ENCODE data around the gene TMC4.
A peak's percentile ranks its signal among the peaks of the same experiment; 100 is the strongest.

The TMC4 gene

DNA sequence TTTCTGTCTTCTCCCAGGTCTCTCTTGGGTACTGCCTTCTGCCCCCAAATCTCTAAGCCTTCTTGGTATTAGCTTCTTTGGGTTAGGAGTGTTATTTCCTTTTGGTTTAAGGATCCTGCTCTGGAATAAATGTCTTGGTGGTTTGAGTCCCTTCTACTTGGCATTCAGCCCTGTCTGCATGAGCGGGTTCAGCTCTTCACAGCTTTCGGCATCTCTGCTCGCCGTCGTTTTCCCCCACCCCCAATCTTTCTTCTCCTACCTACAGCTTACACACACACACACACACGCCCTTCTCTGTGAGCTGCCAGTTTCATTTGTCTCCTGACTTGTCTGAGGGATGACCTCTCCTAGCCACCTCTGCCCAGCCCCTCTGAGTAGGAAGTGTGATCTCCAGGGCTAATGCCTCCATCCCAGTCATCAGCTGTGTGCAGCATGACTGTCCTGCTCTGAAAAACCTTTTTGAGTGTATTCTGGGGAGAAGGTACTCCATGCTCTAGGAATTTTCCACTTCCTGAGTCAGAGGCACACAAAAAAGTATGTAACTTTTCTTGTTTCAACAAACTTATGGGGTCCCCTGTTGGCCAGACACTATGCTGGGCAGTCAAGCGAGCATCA lies 30.7 kb downstream of the TMC4 start:
- Histone ChIP-seq H3K27ac (peak overlapping the region in 6 of 21 experiments; percentile 16 to 77 (median 70)), H3K4me3 (no peak overlapping the region)

DNA sequence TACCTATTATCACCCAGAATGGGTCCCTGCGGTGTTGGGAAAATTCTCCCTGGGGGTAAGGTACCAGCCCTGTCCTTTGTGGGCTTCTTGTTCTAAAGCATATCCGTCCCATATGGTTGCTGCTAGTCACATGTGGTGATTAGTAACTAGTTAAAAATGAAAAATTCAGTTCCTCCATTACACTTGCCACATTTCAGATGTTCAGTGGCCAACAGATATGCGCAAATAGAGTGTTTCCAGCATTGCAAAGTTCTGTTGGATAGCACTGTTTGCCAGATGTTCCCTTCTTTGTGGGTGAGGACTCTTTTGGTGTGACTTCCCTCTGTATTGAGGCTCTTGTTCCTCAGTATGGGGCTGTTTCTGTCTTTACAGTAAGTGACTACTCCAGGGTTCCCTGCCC lies 31.6 kb downstream of the TMC4 start:
- H3K27ac ChIP-seq = peak overlapping the region in 8 of 21 experiments; percentile 7 to 77 (median 70)
- no peak overlapping the region for H3K4me3 ChIP-seq

DNA sequence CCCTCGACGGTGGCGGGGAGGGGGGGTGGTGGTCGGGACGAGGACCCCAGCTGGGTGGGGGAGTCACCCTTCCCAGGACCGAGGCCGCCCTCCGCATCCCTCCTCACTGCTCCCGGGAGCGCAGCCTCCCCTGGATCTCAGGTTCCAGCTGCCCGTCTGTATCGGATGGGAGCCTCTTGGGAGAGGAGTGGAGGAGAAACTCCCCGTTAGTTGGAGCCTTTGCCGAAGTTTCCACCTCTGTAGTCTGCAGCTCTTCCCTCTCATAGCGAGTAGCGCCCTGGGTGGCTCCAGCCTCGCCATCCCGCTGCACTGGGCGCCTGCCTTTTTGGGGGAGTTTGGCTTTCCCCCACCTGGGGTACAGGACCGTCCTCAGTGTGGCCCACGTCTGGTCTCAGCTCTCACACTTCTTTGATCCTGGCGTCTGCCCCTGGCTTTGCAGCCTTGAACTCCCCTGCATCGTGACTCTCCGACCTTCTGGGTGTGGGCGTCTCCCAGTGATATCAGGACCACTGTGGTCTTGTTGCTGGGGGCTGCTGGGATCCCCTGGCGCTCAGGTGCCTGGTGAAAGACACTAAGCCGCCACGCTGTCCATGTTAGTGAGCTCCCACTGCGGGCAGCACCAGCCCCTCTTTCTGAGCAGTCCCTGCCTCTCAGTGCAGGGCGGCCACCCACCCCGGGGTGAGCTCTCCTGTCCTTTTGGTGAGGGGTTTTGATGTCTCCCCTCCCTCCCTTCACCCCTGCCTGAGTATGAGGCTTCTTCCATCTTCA lies 34.3 kb downstream of the TMC4 start:
- peak overlapping the region in 20 of 21 experiments; percentile 92 to 100 (median 99) for H3K27ac ChIP-seq
- peak overlapping the region; percentile 69 to 100 (median 96) for H3K4me3 ChIP-seq

DNA sequence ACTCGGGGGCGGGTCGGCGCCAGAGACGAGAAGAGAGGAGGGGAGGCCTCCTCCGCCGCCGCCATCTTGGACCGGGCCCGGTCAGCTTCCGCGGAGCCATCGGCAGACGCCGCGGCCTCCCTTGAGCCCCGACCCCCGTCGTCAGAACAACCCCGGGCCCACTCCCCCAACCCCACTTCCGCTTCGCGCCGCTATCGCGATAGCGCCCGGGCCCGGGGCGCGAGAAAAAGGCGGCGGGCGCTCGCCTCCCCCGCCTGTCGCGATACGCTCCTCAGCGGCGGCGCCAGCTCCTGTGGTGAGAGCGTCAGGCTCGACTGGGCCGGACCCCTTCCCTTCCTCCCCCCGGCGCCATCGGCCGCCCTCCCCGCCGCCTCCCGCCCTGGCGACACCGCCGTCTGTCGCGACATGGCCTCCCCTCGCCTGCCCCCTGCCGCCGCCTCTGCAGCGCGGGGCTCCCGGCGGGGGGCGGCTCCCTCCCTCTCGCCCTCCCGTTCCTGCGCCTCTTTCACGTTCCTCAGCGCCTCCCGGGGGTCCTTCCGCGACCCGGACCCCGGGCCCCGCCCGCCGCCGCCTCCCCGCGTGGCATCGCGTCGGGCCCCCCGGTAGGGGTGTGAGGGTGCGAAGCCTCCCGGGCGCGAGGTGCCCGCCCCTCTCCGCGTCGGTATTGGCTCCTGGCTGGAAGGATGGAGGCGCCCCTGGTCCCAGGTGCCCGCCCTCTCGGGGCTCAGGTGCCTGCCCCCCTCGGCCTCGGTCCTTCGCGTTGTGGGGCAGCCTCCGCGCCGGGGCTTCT lies 35.1 kb downstream of the TMC4 start, which contains the start of gene CNOT3:
CNOT3 (plus strand) TSS at position 64 of the 790 bp plus-strand sequence. CDS start 5,217 bp downstream, outside the sequence.
- Histone ChIP-seq H3K27ac (peak within 1 kb of the TSS; percentile 92 to 100 (median 99)), H3K4me3 (peak within 1 kb of the TSS; percentile 69 to 100 (median 96))

DNA sequence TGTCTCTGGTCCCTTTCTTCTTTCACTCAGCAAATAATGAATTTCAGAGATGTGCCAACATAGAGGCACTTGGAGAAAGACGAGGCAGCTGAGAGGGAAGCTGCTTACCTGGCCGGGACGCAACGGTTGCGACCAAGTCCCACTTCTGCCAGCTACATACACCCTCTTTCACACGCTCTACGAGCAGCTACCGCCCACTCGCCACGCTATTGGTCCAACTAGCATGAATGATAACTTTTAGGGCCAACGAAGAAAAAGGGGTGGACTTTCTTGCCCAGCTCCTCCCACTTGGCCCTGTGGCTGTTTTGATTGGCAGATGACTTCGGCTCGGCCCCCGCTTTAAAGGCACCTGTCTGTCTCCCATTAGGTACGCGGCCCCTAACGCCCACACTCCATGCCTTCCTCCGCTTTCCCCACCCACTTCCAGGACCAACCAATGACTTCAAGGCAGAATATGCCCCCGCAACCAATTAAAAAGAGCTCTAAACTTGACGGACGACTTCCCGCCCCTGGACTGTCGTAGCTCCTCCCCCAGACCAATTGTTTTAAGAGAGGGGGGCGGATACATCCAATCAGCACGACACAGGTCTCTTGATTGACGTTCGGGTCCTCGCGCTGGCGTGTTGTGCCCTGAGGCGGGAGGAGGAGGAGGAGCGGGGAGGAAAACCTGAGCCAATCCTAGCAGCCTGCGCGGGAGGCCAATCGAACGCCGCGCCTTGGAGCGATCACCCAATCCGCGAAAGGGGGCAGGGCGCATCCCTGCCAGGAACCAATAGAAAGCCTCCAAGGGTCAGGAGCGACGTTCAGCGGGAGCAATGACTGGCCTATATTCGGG lies 35.9 kb downstream of the TMC4 start:
- Histone ChIP-seq H3K4me3 (peak overlapping the region; percentile 69 to 100 (median 96)), H3K27ac (peak overlapping the region in 20 of 21 experiments; percentile 92 to 100 (median 99))

DNA sequence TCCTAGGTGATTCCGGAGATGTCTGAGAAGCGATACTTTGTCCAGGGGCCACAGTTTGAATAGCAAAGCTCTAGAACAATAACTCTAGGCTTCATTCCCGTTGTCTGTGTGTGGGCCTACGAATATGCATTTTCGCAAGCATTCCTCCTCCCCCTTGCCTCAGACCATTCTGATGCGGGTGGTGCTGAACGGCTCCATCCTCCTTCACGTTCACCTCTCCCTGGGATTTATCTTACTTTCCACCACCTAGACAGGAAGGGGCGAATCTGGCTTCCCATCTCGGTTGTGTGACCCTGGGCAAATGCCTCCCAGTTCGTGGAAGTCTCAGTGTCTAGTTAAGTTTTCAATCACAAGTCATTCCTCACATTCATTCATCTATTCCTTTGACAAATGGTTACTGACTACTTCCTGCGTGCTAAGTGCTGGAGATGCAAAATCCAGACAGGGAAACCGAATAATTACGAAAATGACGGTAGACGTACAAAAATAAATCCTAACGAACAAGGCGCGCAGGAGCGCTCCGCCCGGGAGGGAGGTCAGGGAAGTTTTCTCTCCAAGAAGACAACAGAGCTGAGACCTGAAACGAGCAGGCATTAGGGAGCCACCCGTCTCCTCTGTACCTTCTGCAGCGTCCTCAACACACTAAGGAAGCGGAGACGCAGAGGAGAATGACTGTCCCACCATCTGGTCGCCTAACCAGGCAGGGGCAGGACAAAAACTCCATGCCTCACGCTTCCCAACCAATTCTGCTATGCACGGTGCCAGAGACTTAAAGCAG lies 36.7 kb downstream of the TMC4 start:
- peak overlapping the region in 12 of 21 experiments; percentile 20 to 100 (median 60) for H3K27ac ChIP-seq
- peak overlapping the region; percentile 18 to 45 (median 35) for H3K4me3 ChIP-seq

DNA sequence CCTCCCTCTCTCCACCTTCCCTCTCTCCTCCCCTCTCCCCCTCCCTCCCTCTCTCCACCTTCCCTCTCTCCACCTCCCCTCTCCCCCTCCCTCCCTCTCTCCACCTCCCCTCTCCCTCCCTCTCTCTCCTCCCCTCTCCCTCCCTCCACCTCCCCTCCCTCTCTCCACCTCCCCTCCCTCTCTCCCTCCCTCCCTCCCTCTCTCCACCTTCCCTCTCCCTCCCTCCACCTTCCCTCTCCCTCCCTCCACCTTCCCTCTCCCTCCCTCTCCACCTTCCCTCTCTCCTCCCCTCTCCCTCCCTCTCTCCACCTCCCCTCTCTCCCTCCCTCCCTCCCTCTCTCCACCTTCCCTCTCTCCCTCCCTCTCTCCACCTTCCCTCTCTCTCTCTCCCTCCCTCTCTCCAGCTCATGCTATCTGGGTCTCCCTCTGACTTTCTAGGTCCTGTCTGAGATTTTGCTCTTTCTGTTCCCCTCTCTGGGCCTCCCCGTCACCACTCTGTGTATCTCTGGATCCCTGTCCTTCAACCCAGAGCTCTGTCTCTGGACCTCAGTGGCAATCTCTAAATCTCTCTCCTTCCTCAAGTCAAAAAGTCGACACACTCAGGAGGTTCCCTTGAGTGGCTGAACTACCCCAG lies 38.9 kb downstream of the TMC4 start:
- no peak overlapping the region for H3K4me3 ChIP-seq
- H3K27ac ChIP-seq = peak overlapping the region in 3 of 21 experiments; percentile 14 to 34 (median 31)

DNA sequence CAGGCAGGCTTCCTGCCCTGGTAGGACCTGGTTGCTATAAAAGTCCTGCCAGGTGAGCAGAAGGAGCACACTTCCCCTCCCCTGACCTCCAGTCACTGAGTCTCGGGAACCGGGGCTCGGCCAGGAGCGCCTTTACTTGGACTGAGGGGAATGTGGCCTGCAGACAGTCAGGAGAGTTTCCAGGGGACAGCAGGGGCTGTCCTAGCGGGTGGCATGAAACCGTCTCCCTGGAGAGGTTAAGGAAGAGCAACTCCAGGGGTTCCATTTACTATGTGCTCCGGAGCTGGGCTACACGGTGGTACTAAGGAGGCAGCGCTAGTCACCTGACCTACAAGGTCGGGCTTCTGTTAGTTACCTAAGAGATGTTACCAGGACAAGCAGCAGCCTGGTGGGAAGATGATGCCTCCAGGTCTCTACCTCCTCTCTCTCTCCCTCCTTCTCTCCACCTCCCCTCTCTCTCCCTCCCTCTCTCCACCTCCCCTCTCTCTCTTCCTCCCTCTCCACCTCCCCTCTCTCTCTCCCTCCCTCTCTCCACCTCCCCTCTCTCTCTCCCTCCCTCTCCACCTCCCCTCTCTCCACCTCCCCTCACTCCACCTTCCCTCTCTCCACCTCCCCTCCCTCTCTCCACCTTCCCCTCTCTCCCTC lies 39.5 kb downstream of the TMC4 start:
- Histone ChIP-seq H3K4me3 (no peak overlapping the region), H3K27ac (no peak overlapping the region)

DNA sequence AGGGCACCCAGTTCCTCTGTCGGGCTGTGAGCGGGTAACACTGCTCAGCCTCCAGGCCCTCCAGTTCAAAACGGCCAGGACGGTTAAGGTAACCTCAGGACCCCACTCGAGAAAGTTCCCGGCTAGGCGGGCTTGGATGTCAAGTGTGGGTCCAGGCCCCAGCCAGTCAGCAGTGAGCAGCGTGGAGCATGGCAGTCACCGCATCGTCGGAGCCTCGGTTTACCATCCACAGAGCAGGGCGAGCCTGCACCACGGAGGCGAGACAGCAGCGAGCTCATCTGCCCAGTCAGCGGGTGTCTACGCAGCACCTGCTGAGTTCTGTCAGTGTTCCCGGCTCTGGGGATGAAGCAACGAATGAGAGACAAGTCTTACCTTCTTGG lies 43.4 kb downstream of the TMC4 start:
- Histone ChIP-seq H3K27ac (no peak overlapping the region), H3K4me3 (no peak overlapping the region)

DNA sequence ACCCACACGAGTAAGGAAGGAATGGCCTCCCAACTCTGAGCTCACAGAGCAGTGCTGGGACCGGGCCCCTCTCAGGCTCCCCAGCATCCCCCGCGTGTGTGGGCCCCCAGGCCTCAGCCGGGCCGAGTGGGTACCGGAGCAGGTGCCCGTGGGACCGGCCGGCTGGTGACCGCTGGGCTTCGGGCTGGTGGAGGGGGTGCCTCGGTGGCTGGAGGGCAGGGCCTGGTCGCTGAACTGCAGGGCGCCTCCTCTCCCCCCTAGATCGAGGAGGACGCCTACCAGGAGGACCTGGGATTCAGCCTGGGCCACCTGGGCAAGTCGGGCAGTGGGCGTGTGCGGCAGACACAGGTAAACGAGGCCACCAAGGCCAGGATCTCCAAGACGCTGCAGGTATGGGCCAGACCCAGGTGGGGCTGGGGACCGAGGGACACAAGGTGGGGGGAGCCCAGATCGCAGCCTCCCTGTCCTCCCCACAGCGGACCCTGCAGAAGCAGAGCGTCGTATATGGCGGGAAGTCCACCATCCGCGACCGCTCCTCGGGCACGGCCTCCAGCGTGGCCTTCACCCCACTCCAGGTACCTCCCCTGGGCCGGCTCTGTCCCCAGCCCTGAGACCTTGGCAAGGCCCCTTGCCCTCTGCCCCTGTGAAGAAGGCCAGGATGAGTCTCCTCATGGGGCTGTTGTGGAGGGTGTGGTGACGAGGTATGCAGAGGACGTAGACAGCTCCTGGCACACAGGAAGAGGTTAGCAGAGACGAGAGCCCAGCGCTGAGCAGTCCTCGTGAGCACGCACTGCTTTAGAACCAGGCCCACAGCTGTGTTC lies 44.0 kb downstream of the TMC4 start:
- H3K27ac ChIP-seq = no peak overlapping the region
- H3K4me3 ChIP-seq = no peak overlapping the region

DNA sequence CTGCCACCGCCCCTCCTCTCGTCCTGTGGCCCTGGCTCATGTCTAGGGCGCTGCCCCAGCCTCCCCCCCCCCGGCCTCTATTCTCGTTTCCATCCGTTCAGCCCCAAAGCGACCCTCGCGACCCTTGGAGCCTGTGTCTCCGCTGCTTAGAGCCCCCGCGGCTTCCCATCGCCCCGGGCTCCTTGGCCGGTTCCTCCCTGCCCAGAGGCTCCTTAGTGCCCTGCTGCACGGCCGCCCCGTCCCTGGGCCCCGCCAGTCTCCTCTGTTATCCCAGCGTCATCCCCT lies 44.6 kb downstream of the TMC4 start:
- Histone ChIP-seq H3K27ac (no peak overlapping the region), H3K4me3 (no peak overlapping the region)

DNA sequence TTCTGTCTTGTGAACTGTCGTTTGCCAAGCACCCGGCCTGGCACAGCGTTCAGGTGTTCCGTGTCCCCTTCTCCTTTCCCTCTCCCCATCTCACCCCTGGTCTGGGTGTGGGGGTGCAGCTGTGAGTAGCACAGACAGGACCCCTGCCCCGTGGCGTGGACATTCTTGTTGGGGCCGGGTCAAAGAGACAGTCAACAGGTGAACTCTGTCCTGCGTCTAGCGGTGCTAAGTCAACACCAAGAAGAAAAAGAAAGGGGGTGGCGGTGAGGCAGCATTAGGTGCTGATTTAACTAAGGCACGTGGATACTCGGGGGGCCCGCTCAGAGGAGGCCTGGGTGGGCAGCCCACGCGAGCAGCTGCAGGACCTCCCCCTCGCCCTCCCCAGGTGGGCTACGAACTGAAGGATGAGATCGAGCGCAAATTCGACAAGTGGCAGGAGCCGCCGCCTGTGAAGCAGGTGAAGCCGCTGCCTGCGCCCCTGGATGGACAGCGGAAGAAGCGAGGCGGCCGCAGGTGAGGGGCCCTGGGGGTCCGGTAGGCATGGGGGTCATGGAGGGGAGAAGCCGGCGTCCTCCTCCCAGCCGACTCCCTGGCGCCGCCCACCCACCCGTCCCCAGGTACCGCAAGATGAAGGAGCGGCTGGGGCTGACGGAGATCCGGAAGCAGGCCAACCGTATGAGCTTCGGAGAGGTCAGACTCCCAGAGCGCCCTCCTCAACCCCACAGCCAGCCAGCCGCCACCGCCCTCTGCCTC lies 45.1 kb downstream of the TMC4 start:
- no peak overlapping the region for H3K4me3 ChIP-seq
- H3K27ac ChIP-seq = no peak overlapping the region

DNA sequence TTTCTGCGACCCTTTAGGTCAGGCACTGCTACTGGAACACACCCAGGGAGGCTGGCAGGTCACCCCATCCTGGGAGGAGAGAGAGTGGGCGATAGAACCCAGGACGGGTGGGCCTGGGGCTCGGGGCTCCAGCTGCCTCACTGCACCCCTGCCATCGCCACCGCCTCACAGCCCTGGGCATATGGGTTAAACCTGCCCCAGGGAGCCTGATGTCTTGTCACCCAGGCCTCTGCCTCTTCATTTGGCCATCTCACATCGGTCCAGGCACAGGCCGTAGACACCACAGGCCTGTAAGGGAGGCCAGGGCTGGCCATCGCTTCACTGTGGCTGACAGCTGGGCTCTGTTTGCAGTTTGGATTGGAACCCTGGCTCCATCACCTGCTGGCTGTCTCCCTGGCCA lies 47.2 kb downstream of the TMC4 start:
- Histone ChIP-seq H3K4me3 (no peak overlapping the region), H3K27ac (no peak overlapping the region)

DNA sequence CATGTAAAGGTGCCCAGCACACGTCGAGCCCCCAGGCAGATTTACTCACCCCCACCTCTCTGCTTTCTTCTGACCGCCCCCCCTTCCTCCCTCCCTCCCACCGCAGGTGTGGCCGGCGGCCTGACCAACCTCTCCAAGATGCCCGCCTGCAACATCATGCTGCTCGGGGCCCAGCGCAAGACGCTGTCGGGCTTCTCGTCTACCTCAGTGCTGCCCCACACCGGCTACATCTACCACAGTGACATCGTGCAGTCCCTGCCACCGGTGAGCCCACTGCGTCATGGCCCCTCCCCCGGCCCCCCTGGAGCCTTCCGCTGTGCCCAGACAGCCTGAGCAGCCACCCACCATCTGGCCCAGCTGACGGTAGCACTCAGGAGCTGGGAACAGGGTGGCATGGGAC lies 48.6 kb downstream of the TMC4 start:
- Histone ChIP-seq H3K27ac (no peak overlapping the region), H3K4me3 (no peak overlapping the region)

DNA sequence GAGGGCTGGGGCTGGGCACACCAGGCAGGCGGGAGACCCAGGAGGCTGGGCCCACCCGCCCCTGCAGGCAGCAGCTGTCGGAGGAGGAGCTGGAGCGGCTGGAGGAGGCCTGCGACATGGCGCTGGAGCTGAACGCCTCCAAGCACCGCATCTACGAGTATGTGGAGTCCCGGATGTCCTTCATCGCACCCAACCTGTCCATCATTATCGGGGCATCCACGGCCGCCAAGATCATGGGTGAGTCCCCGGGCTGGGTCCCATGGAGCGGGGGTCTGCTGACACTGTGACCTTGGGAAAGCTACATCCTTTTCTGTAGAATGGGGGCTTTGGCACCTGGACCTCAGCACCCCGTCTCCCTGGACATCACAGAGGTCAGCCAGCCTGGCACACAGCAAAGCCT lies 49.3 kb downstream of the TMC4 start:
- Histone ChIP-seq H3K4me3 (no peak overlapping the region), H3K27ac (no peak overlapping the region)

DNA sequence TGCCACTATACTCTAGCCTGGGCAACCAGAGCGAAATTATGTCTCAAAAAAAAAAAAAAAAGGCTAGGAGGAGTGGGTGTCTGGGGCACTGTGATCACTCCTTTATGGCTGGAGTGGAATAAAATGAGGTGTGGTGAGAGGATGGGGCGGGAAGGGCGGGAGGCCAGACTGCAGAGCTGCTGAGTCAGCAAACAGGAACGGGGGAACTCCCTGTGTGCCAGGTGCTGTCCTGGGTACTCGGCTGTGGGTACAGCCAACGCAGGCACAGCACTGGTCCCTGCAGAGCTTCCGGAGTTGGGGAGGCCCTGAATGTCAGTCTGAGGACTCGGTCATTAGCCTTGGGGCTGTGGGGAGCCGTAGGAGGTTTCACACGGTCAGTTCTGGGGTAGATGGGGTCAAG lies 51.7 kb downstream of the TMC4 start:
- Histone ChIP-seq H3K27ac (no peak overlapping the region), H3K4me3 (no peak overlapping the region)

Data from skin epidermis (tissue), 12 donors.